AG09319 (cell line): ENCODE data around the gene PTPRD.

Source experiments
- DNase-seq: peaks from one replicate; pipeline ENCODE4 v3.0.0-alpha.2; 2010; ENCODE audit warnings: low read depth; ENCODE audit errors: extremely low read depth
- CTCF ChIP-seq: IDR thresholded peaks from 2 replicates; pipeline ENCODE4 v1.5.1; 2011; ENCODE audit warnings: low read depth, mild to moderate bottlenecking, inconsistent platforms, low read length, moderate library complexity

PTPRD gene

GRCh38 chr9:8391132-8391531, 2221.7 kb downstream of the PTPRD start:
- DNase-seq, result no peak
- no peak for TF ChIP-seq CTCF

- TF ChIP-seq CTCF, result no peak
- no peak for DNase-seq
Measured at GRCh38 chr9:8390571-8390970, 2222.2 kb downstream of the PTPRD start.

GRCh38 chr9:8389531-8389930, 2223.3 kb downstream of the PTPRD start:
- no peak for DNase-seq
- no peak for TF ChIP-seq CTCF

- DNase-seq, result no peak
- no peak for TF ChIP-seq CTCF
Measured at GRCh38 chr9:8388132-8388531, 2224.7 kb downstream of the PTPRD start.

- no peak for TF ChIP-seq CTCF
- DNase-seq, result no peak
Measured at GRCh38 chr9:8384091-8384490, 2228.7 kb downstream of the PTPRD start.

GRCh38 chr9:8382777-8383527, 2229.8 kb downstream of the PTPRD start:
- DNase-seq, result no peak
- no peak for TF ChIP-seq CTCF

- no peak for TF ChIP-seq CTCF
- DNase-seq, result no peak
Measured at GRCh38 chr9:8382266-8382665, 2230.5 kb downstream of the PTPRD start.
